NCI-H226 (cell line): Measurements from ENCODE around the gene APLN.

Source experiments
- DNase-seq: peaks from one replicate; pipeline ENCODE4 v3.0.0-alpha.2; 2015

APLN gene

GRCh38 chrX:129654652-129655546 lies at the start of gene APLN:
APLN (minus strand) TSS chrX:129654956; CDS start chrX:129654630, 326 bp downstream.
- DNase-seq: peak; percentile 33

- DNase-seq: no peak
Observed at GRCh38 chrX:129704491-129704890, 49.7 kb upstream of the APLN start.

GRCh38 chrX:129701624-129702069 lies 46.9 kb upstream of the APLN start:
- DNase-seq: no peak

- DNase-seq: no peak
Observed at GRCh38 chrX:129700536-129700935, 45.8 kb upstream of the APLN start.

- DNase-seq: no peak
Observed at GRCh38 chrX:129698150-129698549, 43.4 kb upstream of the APLN start.

GRCh38 chrX:129697204-129697829 lies 42.6 kb upstream of the APLN start:
- DNase-seq: no peak

GRCh38 chrX:129696463-129697155 lies 41.9 kb upstream of the APLN start:
- no peak for DNase-seq

- DNase-seq: no peak
Observed at GRCh38 chrX:129695937-129696336, 41.2 kb upstream of the APLN start.

GRCh38 chrX:129695535-129695934 lies 40.8 kb upstream of the APLN start:
- DNase-seq: no peak

GRCh38 chrX:129694805-129695204 lies 40.0 kb upstream of the APLN start:
- DNase-seq: no peak

GRCh38 chrX:129693354-129693753 lies 38.6 kb upstream of the APLN start:
- no peak for DNase-seq

- DNase-seq: no peak
Observed at GRCh38 chrX:129690435-129690834, 35.7 kb upstream of the APLN start.

GRCh38 chrX:129689796-129690195 lies 35.0 kb upstream of the APLN start:
- no peak for DNase-seq

GRCh38 chrX:129688097-129688496 lies 33.3 kb upstream of the APLN start:
- DNase-seq: no peak

GRCh38 chrX:129686422-129686948 lies 31.7 kb upstream of the APLN start:
- DNase-seq: peak; percentile 9

- DNase-seq: no peak
Observed at GRCh38 chrX:129682979-129683378, 28.2 kb upstream of the APLN start.

GRCh38 chrX:129679901-129680300 lies 25.1 kb upstream of the APLN start:
- DNase-seq: no peak

- no peak for DNase-seq
Observed at GRCh38 chrX:129678614-129679195, 23.9 kb upstream of the APLN start.

- DNase-seq: no peak
Observed at GRCh38 chrX:129667412-129667811, 12.7 kb upstream of the APLN start.

GRCh38 chrX:129665916-129666644 lies 11.3 kb upstream of the APLN start:
- peak; percentile 83 for DNase-seq

- DNase-seq: no peak
Observed at GRCh38 chrX:129663171-129663570, 8.4 kb upstream of the APLN start.

GRCh38 chrX:129661369-129661768 lies 6.6 kb upstream of the APLN start:
- DNase-seq: no peak
